Mesendoderm (in vitro differentiated cells): ENCODE measurements around the gene PER1.

Experiments
- DNase-seq: peaks from one replicate; pipeline ENCODE4 v3.0.0; 2013
- H2AK5ac ChIP-seq: 2 replicates; pipeline ENCODE4 v1.6.1; 2013; ENCODE audit warnings: low read length, inconsistent platforms
- H2BK120ac ChIP-seq: 2 replicates; pipeline ENCODE4 v1.6.1; 2013; ENCODE audit warnings: low read depth, mild to moderate bottlenecking, low read length, moderate library complexity, mixed read lengths
- H2BK15ac ChIP-seq: replicated peaks from 2 replicates; pipeline ENCODE4 v1.6.1; 2013; ENCODE audit warnings: low read depth, mild to moderate bottlenecking, moderate library complexity
- H2BK5ac ChIP-seq: 2 replicates; pipeline ENCODE4 v1.6.1; 2013; ENCODE audit warnings: low read length, inconsistent platforms
- H3K18ac ChIP-seq: 2 replicates; pipeline ENCODE4 v1.6.1; 2013; ENCODE audit warnings: mild to moderate bottlenecking, low read length, mixed read lengths
- H3K23ac ChIP-seq: one replicate; pipeline ENCODE4 v1.6.1; 2013; ENCODE audit warnings: low read length
- H3K27ac ChIP-seq: 2 replicates; pipeline ENCODE4 v1.5.1; 2013; ENCODE audit warnings: low read depth, mild to moderate bottlenecking, inconsistent platforms, low read length, moderate library complexity
- H3K27me3 ChIP-seq: 2 replicates; pipeline ENCODE4 v1.6.1; 2013; ENCODE audit warnings: low read length, control low read depth, mild to moderate bottlenecking, inconsistent platforms; ENCODE audit not compliant: insufficient read depth, poor library complexity
- H3K36me3 ChIP-seq: 2 replicates; pipeline ENCODE4 v1.6.1; 2013; ENCODE audit warnings: low read length, inconsistent platforms; ENCODE audit not compliant: control insufficient read depth, insufficient read depth
- H3K4ac ChIP-seq: one replicate; pipeline ENCODE4 v1.6.1; 2013; ENCODE audit warnings: low read depth, mild to moderate bottlenecking, low read length, moderate library complexity
- H3K4me1 ChIP-seq: 2 replicates; pipeline ENCODE4 v1.6.1; 2013; ENCODE audit warnings: low read depth, low read length, inconsistent platforms; ENCODE audit not compliant: control insufficient read depth
- H3K4me2 ChIP-seq: 2 replicates; pipeline ENCODE4 v1.6.1; 2013; ENCODE audit warnings: low read length
- H3K4me3 ChIP-seq: 2 replicates; pipeline ENCODE4 v1.5.1; 2013; ENCODE audit warnings: mild to moderate bottlenecking, low read length
- H3K56ac ChIP-seq: one replicate; pipeline ENCODE4 v1.6.1; 2013; ENCODE audit warnings: low read length
- H3K79me1 ChIP-seq: 2 replicates; pipeline ENCODE4 v1.6.1; 2013; ENCODE audit warnings: low read length, inconsistent platforms
- H3K79me2 ChIP-seq: 2 replicates; pipeline ENCODE4 v1.6.1; 2013; ENCODE audit warnings: mild to moderate bottlenecking, low read length; ENCODE audit not compliant: control insufficient read depth, insufficient read depth
- H3K9ac ChIP-seq: 2 replicates; pipeline ENCODE4 v1.6.1; 2013; ENCODE audit warnings: low read length, inconsistent platforms
- H4K5ac ChIP-seq: one replicate; pipeline ENCODE4 v1.6.1; 2013; ENCODE audit warnings: low read length
- H4K8ac ChIP-seq: one replicate; pipeline ENCODE4 v1.6.1; 2013; ENCODE audit warnings: low read depth, mild to moderate bottlenecking, control low read depth, low read length, moderate library complexity
- WGBS: extraction: QIAGEN DNeasy Blood & Tissue Kit; methylation state at CpG from one replicate; pipeline ENCODE4 v1.1.7; 2013; ENCODE audit warnings: low lambda C conversion rate, missing lambda C conversion rate; ENCODE audit not compliant: insufficient coverage; ENCODE audit errors: extremely low coverage; 5-methylcytosine and 5-hydroxymethylcytosine counted together

Gene PER1

DNA sequence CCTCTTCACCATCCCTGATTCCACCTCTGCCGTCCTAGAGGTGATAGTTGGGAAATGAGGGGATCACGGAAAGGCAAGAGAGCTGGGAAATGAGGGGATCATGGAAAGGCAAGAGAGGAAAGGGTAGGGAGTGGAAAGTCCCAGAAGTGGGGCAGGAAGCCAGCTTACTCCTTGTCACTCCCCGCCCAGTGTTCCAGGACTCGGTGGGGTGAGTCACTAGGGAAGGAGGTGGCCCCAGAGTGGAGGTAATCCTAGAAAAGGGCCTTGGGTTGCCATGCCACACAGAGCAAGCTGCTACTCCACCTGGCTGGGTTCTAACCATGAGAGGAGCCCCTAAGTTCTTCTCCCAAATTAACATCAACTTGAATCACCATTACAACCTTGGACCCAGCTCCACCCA, 48.7 kb downstream of the PER1 start:
- WGBS, result no CpG with 5 or more reads among the region's 4 CpGs
- H3K56ac ChIP-seq, result no peak overlapping the region
- H3K79me1 ChIP-seq, result no peaks in the 10 kb centered on the region
- H3K27ac ChIP-seq, result no peak overlapping the region
- no peak overlapping the region for H2BK5ac ChIP-seq
- no peak overlapping the region for H4K8ac ChIP-seq
- no peak overlapping the region for H2BK120ac ChIP-seq
- no peaks in the 10 kb centered on the region for H3K4me1 ChIP-seq
- H3K4me3 ChIP-seq, result no peak overlapping the region
- H3K9ac ChIP-seq, result no peak overlapping the region
- no peaks in the 10 kb centered on the region for H3K36me3 ChIP-seq
- H3K23ac ChIP-seq, result no peak overlapping the region
- H4K5ac ChIP-seq, result no peak overlapping the region
- H3K4ac ChIP-seq, result no peak overlapping the region
- H2AK5ac ChIP-seq, result no peak overlapping the region
- DNase-seq, result no peak
- no peaks in the 10 kb centered on the region for H3K79me2 ChIP-seq
- no peak overlapping the region for H3K18ac ChIP-seq
- no peak overlapping the region for H3K4me2 ChIP-seq
- H2BK15ac ChIP-seq, result no peak overlapping the region
- H3K27me3 ChIP-seq, result no peaks in the 10 kb centered on the region

DNA sequence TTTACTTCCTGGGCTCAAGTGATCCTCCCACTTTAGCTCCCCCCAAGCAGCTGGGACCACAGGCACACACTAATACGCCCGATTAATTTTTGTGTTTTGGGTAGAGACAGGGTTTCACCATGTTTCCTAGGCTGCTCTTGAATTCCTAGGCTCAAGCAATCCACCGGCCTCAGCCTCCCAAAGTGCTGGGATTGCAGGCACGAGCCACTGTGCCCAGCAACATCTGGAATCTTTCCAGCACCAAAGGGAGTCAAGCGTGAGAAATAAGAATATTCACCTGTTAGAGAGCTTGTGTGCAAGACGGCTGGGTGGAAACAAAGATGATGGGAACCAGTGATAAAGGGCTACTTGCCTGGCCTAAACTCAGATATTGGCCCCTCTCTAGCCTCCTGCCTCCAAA, 50.5 kb downstream of the PER1 start:
- H3K79me2 ChIP-seq, result no peaks in the 10 kb centered on the region
- H3K23ac ChIP-seq, result no peak overlapping the region
- no peaks in the 10 kb centered on the region for H3K27me3 ChIP-seq
- H3K36me3 ChIP-seq, result no peaks in the 10 kb centered on the region
- no peak overlapping the region for H2AK5ac ChIP-seq
- no peak overlapping the region for H4K8ac ChIP-seq
- no peak overlapping the region for H3K56ac ChIP-seq
- H4K5ac ChIP-seq, result no peak overlapping the region
- H2BK120ac ChIP-seq, result no peak overlapping the region
- no CpG with 5 or more reads among the region's 6 CpGs for WGBS
- no peak overlapping the region for H2BK15ac ChIP-seq
- H3K9ac ChIP-seq, result no peak overlapping the region
- no peak for DNase-seq
- no peak overlapping the region for H3K4ac ChIP-seq
- H3K4me2 ChIP-seq, result no peak overlapping the region
- H3K27ac ChIP-seq, result no peak overlapping the region
- H3K18ac ChIP-seq, result no peak overlapping the region
- no peak overlapping the region for H2BK5ac ChIP-seq
- no peak overlapping the region for H3K4me3 ChIP-seq
- H3K4me1 ChIP-seq, result no peaks in the 10 kb centered on the region
- no peaks in the 10 kb centered on the region for H3K79me1 ChIP-seq

DNA sequence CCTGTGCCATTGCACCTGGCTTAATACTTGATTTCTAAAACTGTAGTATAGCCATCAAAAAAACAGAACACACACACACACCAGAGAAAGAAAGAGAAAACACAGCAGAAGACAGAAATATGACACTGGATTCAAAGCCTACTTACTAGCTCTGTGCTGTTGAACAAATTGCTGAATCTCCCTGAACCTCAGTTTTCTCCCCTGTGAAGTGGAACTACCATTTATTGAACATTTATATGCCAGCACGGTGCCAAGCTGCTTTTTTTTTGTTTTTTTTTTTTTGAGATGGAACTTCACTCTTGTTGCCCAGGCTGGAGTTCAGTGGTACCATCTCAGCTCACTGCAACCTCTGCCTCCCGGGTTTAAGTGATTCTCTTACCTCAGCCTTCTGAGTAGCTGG, 51.4 kb downstream of the PER1 start:
- H3K9ac ChIP-seq, result no peak overlapping the region
- H3K4ac ChIP-seq, result no peak overlapping the region
- no peak overlapping the region for H2AK5ac ChIP-seq
- WGBS, result no CpG with 5 or more reads among the region's 2 CpGs
- DNase-seq, result no peak
- H2BK120ac ChIP-seq, result no peak overlapping the region
- H2BK15ac ChIP-seq, result no peak overlapping the region
- no peaks in the 10 kb centered on the region for H3K4me1 ChIP-seq
- no peak overlapping the region for H3K4me3 ChIP-seq
- no peaks in the 10 kb centered on the region for H3K79me1 ChIP-seq
- H3K27me3 ChIP-seq, result no peaks in the 10 kb centered on the region
- no peak overlapping the region for H2BK5ac ChIP-seq
- H4K5ac ChIP-seq, result no peak overlapping the region
- no peak overlapping the region for H3K27ac ChIP-seq
- no peak overlapping the region for H4K8ac ChIP-seq
- H3K79me2 ChIP-seq, result no peaks in the 10 kb centered on the region
- H3K36me3 ChIP-seq, result no peaks in the 10 kb centered on the region
- H3K18ac ChIP-seq, result no peak overlapping the region
- H3K23ac ChIP-seq, result no peak overlapping the region
- H3K4me2 ChIP-seq, result no peak overlapping the region
- H3K56ac ChIP-seq, result no peak overlapping the region

DNA sequence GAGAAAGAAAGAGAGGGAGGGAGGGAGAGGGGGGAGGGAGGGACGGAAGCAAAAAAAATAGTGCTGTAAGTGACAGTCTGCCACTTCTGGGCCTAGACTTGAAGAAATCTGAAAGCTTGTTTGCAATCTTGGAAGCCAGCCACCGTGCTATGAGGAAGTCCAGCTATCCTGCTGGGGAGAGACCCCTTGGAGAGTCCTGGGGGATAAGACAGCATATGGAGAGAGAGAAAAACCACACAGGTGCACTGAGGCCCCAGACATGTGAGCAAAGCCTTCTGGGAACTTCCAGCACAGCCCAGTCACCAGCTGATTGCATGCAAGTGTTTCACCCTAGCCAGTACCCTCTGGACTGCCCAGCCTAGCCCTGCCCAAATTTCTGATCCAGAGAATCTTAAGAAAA, 52.1 kb downstream of the PER1 start:
- H2BK15ac ChIP-seq, result no peak overlapping the region
- H3K79me2 ChIP-seq, result no peaks in the 10 kb centered on the region
- no peak overlapping the region for H4K5ac ChIP-seq
- WGBS, result no CpG with 5 or more reads among the region's 2 CpGs
- no peak overlapping the region for H3K27ac ChIP-seq
- DNase-seq, result no peak
- H4K8ac ChIP-seq, result no peak overlapping the region
- H3K18ac ChIP-seq, result no peak overlapping the region
- no peaks in the 10 kb centered on the region for H3K27me3 ChIP-seq
- no peak overlapping the region for H3K9ac ChIP-seq
- no peak overlapping the region for H3K56ac ChIP-seq
- H2AK5ac ChIP-seq, result no peak overlapping the region
- no peak overlapping the region for H3K4me2 ChIP-seq
- no peaks in the 10 kb centered on the region for H3K79me1 ChIP-seq
- H3K4ac ChIP-seq, result no peak overlapping the region
- H3K36me3 ChIP-seq, result no peaks in the 10 kb centered on the region
- H2BK5ac ChIP-seq, result no peak overlapping the region
- H3K4me3 ChIP-seq, result no peak overlapping the region
- no peak overlapping the region for H3K23ac ChIP-seq
- no peak overlapping the region for H2BK120ac ChIP-seq
- H3K4me1 ChIP-seq, result no peaks in the 10 kb centered on the region

GRCh38 chr17:8096541-8096940, 55.7 kb downstream of the PER1 start:
- H3K4me2 ChIP-seq, result no peak overlapping the region
- H4K5ac ChIP-seq, result no peak overlapping the region
- H3K36me3 ChIP-seq, result no peaks in the 10 kb centered on the region
- H3K79me2 ChIP-seq, result no peaks in the 10 kb centered on the region
- H3K18ac ChIP-seq, result no peak overlapping the region
- no peak overlapping the region for H3K27ac ChIP-seq
- no peak overlapping the region for H3K9ac ChIP-seq
- no peak overlapping the region for H3K56ac ChIP-seq
- no peak overlapping the region for H2BK5ac ChIP-seq
- no peak overlapping the region for H3K4ac ChIP-seq
- no peaks in the 10 kb centered on the region for H3K4me1 ChIP-seq
- H3K4me3 ChIP-seq, result no peak overlapping the region
- WGBS, result no CpG with 5 or more reads among the region's 8 CpGs
- no peak for DNase-seq
- no peak overlapping the region for H2BK15ac ChIP-seq
- no peak overlapping the region for H2BK120ac ChIP-seq
- H2AK5ac ChIP-seq, result no peak overlapping the region
- no peak overlapping the region for H4K8ac ChIP-seq
- no peaks in the 10 kb centered on the region for H3K27me3 ChIP-seq
- no peaks in the 10 kb centered on the region for H3K79me1 ChIP-seq
- no peak overlapping the region for H3K23ac ChIP-seq

DNA sequence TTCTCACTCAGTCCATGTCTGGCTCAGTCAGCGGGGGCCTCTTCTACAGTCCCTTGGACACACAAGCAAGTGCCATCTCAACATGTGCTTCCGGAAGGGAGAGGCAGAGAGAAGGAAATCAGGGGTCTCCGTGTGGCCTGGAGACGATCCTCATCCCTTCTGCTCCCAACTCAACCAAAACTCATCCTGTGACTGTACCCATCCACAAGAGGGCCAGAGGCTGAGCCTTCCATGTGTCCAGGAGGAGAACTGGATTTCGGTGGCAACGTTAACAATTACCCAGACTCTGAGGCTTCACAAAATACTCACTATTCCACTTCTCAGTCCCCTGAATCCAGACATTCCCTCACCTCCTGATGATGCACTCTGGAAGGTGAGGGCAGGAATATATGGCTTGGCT, 56.8 kb downstream of the PER1 start:
- H2BK15ac ChIP-seq, result no peak overlapping the region
- peaks cover 3% of the 10 kb centered on the region for H3K4me1 ChIP-seq
- H4K8ac ChIP-seq, result no peak overlapping the region
- no peak overlapping the region for H3K4me2 ChIP-seq
- no CpG with 5 or more reads among the region's 6 CpGs for WGBS
- H3K36me3 ChIP-seq, result no peaks in the 10 kb centered on the region
- H3K9ac ChIP-seq, result no peak overlapping the region
- no peak overlapping the region for H3K27ac ChIP-seq
- no peaks in the 10 kb centered on the region for H3K79me1 ChIP-seq
- no peak overlapping the region for H3K18ac ChIP-seq
- DNase-seq, result no peak
- H2BK120ac ChIP-seq, result no peak overlapping the region
- no peaks in the 10 kb centered on the region for H3K79me2 ChIP-seq
- no peaks in the 10 kb centered on the region for H3K27me3 ChIP-seq
- no peak overlapping the region for H2BK5ac ChIP-seq
- H3K4ac ChIP-seq, result no peak overlapping the region
- no peak overlapping the region for H2AK5ac ChIP-seq
- no peak overlapping the region for H4K5ac ChIP-seq
- no peak overlapping the region for H3K56ac ChIP-seq
- no peak overlapping the region for H3K4me3 ChIP-seq
- H3K23ac ChIP-seq, result no peak overlapping the region
